Measurements from ENCODE around the gene VIPR2. TPM values are rescaled to one million over a fixed set of nuclear protein-coding genes. Genes with fewer than 3 reads are reported as not detected.
"Not testable (repeated sequence)": the region's sequence is repeated elsewhere in the genome, so short reads cannot be mapped to it uniquely, and the experiment has no call there.

The VIPR2 gene
- total RNA-seq, 1 donor from 2014 or later: 0.92 TPM

GRCh38 chr7:159102681-159103381 lies 41.8 kb downstream of the VIPR2 start:
- H3K4me1 ChIP-seq: peaks cover 24% of the 10 kb centered on the region
- H3K79me2 ChIP-seq (ENCODE audit: low read depth): no peaks in the 10 kb centered on the region
- TF ChIP-seq CTCF (IDR thresholded peaks at IDR 0.05) (no peak), EZH2phosphoT487 (IDR thresholded peaks at IDR 0.05) (no peak), EZH2 (IDR thresholded peaks at IDR 0.05) (no peak)
- H3K27ac ChIP-seq: no peak overlapping the region
- peaks cover 33% of the 10 kb centered on the region for H3K4me1 Mint-ChIP-seq
- H3K4me2 ChIP-seq: no peak overlapping the region
- H3F3A ChIP-seq (ENCODE audit: low read depth): peaks cover 3% of the 10 kb centered on the region
- H3K4me3 Mint-ChIP-seq: no peak overlapping the region
- no peaks in the 10 kb centered on the region for H3K27me3 Mint-ChIP-seq (ENCODE audit: insufficient read depth, low read depth)
- H3K36me3 Mint-ChIP-seq: peaks cover 5% of the 10 kb centered on the region
- H3K4me3 ChIP-seq: no peak overlapping the region
- DNase-seq (ENCODE audit: low spot score): no peak
- H3K27ac Mint-ChIP-seq: no peak overlapping the region
- H3K9me3 ChIP-seq (ENCODE audit: low read depth): no peaks in the 10 kb centered on the region
- H2AFZ ChIP-seq (replicated peaks): no peak overlapping the region
- no peaks in the 10 kb centered on the region for H3K36me3 ChIP-seq
- no peaks in the 10 kb centered on the region for H4K20me1 ChIP-seq (ENCODE audit: low read depth)
- peaks cover 11% of the 10 kb centered on the region for H3K9me3 Mint-ChIP-seq
- H3K27me3 ChIP-seq: no peaks in the 10 kb centered on the region
- H3K9ac ChIP-seq: no peak overlapping the region

- H3K27me3 ChIP-seq; H3F3A ChIP-seq (ENCODE audit: low read depth); H3K9ac ChIP-seq; H3K4me3 Mint-ChIP-seq; H3K27ac ChIP-seq; H3K9me3 ChIP-seq (ENCODE audit: low read depth); H3K79me2 ChIP-seq (ENCODE audit: low read depth); H3K36me3 ChIP-seq; H4K20me1 ChIP-seq (ENCODE audit: low read depth); H3K4me3 ChIP-seq; H3K27me3 Mint-ChIP-seq (ENCODE audit: insufficient read depth, low read depth); H3K36me3 Mint-ChIP-seq; H2AFZ ChIP-seq (replicated peaks); H3K4me2 ChIP-seq; DNase-seq (ENCODE audit: low spot score): not testable (repeated sequence)
- H3K27ac Mint-ChIP-seq: peak overlapping the region; percentile 23
- peaks cover 11% of the 10 kb centered on the region for H3K9me3 Mint-ChIP-seq
- peaks cover 14% of the 10 kb centered on the region for H3K4me1 ChIP-seq
- H3K4me1 Mint-ChIP-seq: peaks cover 39% of the 10 kb centered on the region
Observed at GRCh38 chr7:159101661-159102091, 43.0 kb downstream of the VIPR2 start.

GRCh38 chr7:159101083-159101395 lies 43.6 kb downstream of the VIPR2 start:
- peaks cover 34% of the 10 kb centered on the region for H3K4me1 Mint-ChIP-seq
- H3K4me3 Mint-ChIP-seq; H3K4me1 ChIP-seq; H3K79me2 ChIP-seq (ENCODE audit: low read depth); H3K9ac ChIP-seq; H3K4me2 ChIP-seq; H3K4me3 ChIP-seq; H3K27me3 Mint-ChIP-seq (ENCODE audit: insufficient read depth, low read depth); H3K27me3 ChIP-seq; H2AFZ ChIP-seq (replicated peaks); H3F3A ChIP-seq (ENCODE audit: low read depth); H4K20me1 ChIP-seq (ENCODE audit: low read depth); H3K9me3 ChIP-seq (ENCODE audit: low read depth); DNase-seq (ENCODE audit: low spot score); H3K27ac Mint-ChIP-seq; H3K36me3 ChIP-seq; H3K36me3 Mint-ChIP-seq; H3K27ac ChIP-seq: not testable (repeated sequence)
- H3K9me3 Mint-ChIP-seq: peaks cover 11% of the 10 kb centered on the region

GRCh38 chr7:159100281-159101082 lies 44.2 kb downstream of the VIPR2 start:
- H3K27ac Mint-ChIP-seq: not testable (repeated sequence)

More at GRCh38 chr7:159100281-159101082, 44.2 kb downstream of the VIPR2 start:
- H2AFZ ChIP-seq (replicated peaks); H3K79me2 ChIP-seq (ENCODE audit: low read depth); H3K27me3 ChIP-seq; DNase-seq (ENCODE audit: low spot score); H3K4me3 ChIP-seq; H3K27ac ChIP-seq; H3K9me3 ChIP-seq (ENCODE audit: low read depth); H3K9ac ChIP-seq; H3K27me3 Mint-ChIP-seq (ENCODE audit: insufficient read depth, low read depth); H3K4me1 ChIP-seq; H3K4me3 Mint-ChIP-seq; H3K36me3 Mint-ChIP-seq; H3K36me3 ChIP-seq; H4K20me1 ChIP-seq (ENCODE audit: low read depth); H3F3A ChIP-seq (ENCODE audit: low read depth); H3K4me2 ChIP-seq: not testable (repeated sequence)
- Mint-ChIP-seq H3K9me3 (peaks cover 11% of the 10 kb centered on the region), H3K4me1 (peaks cover 32% of the 10 kb centered on the region)
